Posterior vena cava (tissue), 2 donors: ENCODE data around the gene TSPAN2. TPM values are rescaled to one million over a fixed set of nuclear protein-coding genes. Genes with fewer than 3 reads are reported as not detected.
"Not testable (repeated sequence)": the region's sequence is repeated elsewhere in the genome, so short reads cannot be mapped to it uniquely, and the experiment has no call there.

ENCODE experiments used
- DNase-seq: peaks from one replicate; pipeline ENCODE4 v3.0.0-alpha.2; 2020; ENCODE audit warnings: low spot score
- intact Hi-C, 2 donors: fragments of 100-400 bp; cut with DNase I; formaldehyde crosslinking; loops; one replicate each; pipeline versions ENCODE4 v1.14.1 to v1.14.2; 2022 to 2023
- total RNA-seq, 2 donors: library from RNA; stranded (reverse); fragmentation: NEBNext Ultra II Directional; extraction: Animal tissue kit (Norgen Biotek cat#: 25700); gene quantifications; one replicate each; pipeline ENCODE4 v1.2.1, GENCODE V29; 2021
- donor health status: DM: yes; HTN: yes; CAD: no.
- donor health status: DM: yes; HTN: yes; CAD: no.

Gene TSPAN2
- total RNA-seq, 2 donors from 2014 or later: 43.9 to 49.8 TPM

DNA sequence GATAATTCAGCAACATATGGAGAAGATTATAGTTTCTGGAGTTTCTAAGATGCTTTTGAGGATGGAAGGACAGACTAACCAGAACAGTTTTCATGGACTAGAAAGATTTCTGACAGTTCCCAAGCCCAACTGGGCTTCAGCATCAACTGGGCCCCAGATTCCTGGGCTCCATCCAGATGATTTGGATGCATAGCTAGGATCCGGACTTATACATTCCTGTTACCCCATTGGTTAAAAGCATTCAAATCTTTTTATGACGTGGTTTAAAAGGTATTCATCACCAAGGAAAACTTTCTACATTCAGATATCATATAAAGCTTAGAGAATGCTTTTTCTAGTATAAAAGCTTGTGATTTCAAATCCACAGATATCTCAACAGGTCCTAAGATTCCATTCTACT lies 30.0 kb downstream of the TSPAN2 start:
- intact Hi-C loops: no loop called here
- no peak for DNase-seq

DNA sequence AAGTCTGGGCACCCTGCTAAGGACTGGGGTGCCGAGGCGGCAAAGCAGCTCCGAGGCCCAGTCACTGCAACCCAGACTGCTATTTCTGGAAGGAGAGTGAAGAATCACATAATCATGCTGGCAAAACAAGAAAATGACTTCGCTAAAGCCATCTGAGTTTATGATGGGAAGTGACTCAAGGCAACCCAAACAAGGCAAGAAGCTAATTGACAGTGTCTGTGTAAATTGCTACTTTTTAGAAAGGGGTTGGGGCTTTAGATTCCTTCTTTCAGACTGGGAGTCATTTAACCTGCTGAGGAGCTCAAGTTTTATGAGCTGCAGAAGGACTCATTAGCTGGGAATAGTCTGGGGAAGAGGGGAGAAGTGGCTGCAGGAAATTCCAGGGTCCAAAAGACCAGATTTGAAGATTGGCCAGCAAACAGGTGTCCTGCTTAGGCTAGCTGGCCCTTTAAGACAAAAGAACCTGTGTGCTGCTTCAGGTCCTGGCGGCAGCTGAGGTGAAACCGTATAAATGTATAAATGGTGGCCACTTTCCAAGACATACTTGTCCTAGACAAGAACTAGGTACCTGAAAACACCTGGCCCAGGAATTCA lies 31.5 kb downstream of the TSPAN2 start:
- intact Hi-C loops: no loop called here

GRCh38 chr1:115056395-115056798 lies 32.9 kb downstream of the TSPAN2 start:
- DNase-seq: no peak
- intact Hi-C loops: no loop called here

More for the DNA sequence above, 31.5 kb downstream of the TSPAN2 start:
- no peak for DNase-seq

DNA sequence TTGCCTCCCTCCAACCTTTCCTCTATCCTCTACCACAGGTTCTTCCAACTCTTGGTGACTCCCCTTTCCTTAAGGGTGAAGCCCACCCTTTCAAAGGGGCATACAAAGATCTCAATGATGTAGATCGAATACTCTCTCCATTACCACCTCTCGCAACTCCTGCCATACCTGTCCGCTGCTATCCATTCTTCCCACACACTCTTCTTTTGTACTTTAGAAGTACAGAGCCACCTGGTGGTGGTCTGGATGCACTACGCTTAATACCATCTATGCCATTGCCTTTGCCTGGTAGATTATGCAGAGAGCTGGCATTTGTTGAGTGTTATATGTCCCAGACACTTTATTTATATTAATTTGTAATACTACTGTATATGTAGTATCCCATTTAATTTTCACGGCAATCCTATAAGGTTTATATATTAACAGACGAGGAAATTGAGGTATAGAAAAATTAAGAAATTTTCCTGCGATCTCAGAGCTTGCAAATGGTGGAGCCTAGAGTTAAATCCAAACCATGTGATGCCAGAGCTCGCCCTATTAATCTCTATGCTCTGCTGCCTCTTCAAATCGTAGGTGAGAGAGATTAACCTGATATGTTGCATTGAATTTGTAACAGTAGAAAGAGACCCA lies 36.7 kb downstream of the TSPAN2 start:
- intact Hi-C loops: no loop called here
- no peak for DNase-seq

GRCh38 chr1:115051850-115052249 lies 37.5 kb downstream of the TSPAN2 start:
- intact Hi-C loops: no loop called here
- DNase-seq: no peak

DNA sequence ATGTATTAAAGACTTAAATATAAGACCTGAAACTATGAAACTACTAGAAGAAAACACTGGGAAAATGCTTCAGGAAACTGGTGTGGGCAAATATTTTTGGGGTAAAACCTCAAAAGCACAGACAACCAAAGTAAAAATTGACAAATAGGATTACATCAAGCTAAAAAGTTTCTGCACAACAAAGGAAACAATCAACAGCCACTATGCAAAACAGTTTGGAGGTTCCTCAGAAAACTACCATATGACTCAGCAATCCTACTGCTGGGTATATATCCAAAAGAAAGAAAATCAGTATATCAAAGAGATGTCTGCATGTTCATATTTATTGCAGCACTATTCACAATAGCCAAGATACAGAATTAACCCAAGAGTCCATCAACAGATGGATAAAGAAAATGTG lies 42.6 kb downstream of the TSPAN2 start:
- no peak for DNase-seq
- intact Hi-C loops: no loop called here

- no peak for DNase-seq
- intact Hi-C loops: no loop called here
These were observed 47.6 kb downstream of the TSPAN2 start for GRCh38 chr1:115041654-115042053.

DNA sequence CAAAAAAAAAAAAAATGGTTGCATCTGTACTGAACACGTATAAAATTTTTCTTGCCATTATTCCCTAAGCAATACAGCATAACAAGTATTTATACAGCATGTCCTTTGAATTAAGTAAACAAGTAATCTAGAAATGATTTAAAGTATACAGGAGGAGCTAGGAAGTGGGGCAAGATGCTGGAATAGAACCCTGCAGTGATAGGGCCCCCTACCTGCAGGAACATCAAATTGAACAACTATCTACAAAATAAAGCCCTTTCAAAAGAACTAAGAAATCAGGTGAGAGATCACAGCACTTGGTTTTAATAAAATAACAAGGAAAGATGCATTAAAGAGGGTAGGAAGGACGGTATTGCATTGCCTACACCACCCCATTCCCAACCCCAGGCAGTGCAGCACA lies 48.8 kb downstream of the TSPAN2 start:
- DNase-seq: no peak
- intact Hi-C loops: no loop called here

- DNase-seq: no peak
- intact Hi-C loops: loop anchor here in 1 of 2 donors (10.0 kb wide), 1 partner anchor 52 kb away; no protein-coding TSS in a partner anchor
These were observed 52.3 kb downstream of the TSPAN2 start for GRCh38 chr1:115036814-115037507.

DNA sequence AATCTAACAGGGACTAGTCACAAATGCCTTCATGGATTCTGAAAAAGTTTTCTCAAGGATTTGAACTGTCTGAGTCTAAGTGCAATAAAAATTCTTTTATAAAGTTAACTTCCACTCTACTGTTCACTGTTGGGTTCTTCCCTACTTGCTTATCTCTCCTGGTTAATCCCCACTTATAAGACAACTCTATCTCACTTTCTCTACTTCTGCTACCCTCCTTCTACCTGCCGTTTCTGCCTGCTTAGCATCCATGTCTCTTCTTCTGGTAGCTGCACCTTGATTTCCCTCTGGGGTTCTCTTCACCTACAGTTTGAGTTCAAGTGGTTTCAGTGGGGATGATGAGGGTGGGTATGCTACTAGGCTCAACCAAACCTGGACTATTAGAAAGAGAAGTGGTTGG lies 53.7 kb downstream of the TSPAN2 start:
- DNase-seq: no peak
- intact Hi-C loops: loop anchor here in 1 of 2 donors (10.0 kb wide), 1 partner anchor 51 kb away; no protein-coding TSS in a partner anchor

- DNase-seq: no peak
- intact Hi-C loops: loop anchor here in 1 of 2 donors (10.0 kb wide), 1 partner anchor 47 kb away; no protein-coding TSS in a partner anchor
These were observed 57.7 kb downstream of the TSPAN2 start for GRCh38 chr1:115031595-115031994.

DNA sequence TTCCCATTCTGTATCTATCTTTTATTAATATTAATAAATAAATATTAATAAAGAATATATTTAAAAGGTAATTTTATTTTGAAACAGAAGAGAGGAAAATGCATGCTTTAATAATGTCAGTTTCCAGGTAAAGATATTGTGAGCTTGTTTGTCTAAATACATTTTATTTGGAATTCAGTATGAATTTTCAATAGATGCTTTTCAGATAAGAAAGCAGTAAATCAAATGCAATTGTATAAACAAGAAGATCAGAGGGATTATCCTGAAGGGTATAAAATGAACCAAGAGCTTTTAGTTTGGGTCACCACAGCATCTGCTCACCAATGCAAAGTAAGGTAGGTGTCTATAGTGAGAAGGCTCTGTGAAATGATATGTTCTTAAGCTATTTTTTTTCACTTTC lies 59.8 kb downstream of the TSPAN2 start, which contains the start of gene TSHB:
Gene TSHB, plus strand, starts transcription at position 301 of the 400 bp plus-strand sequence. CDS start 3,537 bp downstream, outside the sequence.
- intact Hi-C loops: no loop called here
- no peak for DNase-seq

DNA sequence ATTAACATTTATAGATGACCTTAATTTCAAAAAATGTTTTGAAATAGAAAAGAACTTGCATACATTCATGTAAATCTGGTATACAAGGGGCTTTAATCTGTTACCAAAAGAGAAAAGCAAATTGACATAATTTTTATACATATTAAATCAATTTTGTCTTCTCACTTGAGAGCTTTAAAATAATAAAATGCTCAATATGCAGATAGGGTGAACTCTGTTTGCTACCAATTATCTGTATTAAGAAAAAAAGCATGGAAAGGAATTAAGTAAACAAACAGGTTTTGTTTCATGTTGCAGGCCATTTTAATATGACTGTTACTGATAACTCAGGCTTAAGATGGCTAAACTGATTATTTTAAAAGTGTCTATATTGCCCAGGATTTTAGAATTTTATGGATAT lies 65.7 kb downstream of the TSPAN2 start:
- no peak for DNase-seq
- intact Hi-C loops: no loop called here

GRCh38 chr1:115021145-115021544 lies 68.2 kb downstream of the TSPAN2 start:
- intact Hi-C loops: no loop called here
- no peak for DNase-seq

- DNase-seq: peak; percentile 67
- intact Hi-C loops: not testable (repeated sequence)
These were observed 69.8 kb downstream of the TSPAN2 start for GRCh38 chr1:115019549-115019948.

- intact Hi-C loops: no loop called here
- no peak for DNase-seq
These were observed 75.5 kb downstream of the TSPAN2 start for GRCh38 chr1:115013792-115014191.

DNA sequence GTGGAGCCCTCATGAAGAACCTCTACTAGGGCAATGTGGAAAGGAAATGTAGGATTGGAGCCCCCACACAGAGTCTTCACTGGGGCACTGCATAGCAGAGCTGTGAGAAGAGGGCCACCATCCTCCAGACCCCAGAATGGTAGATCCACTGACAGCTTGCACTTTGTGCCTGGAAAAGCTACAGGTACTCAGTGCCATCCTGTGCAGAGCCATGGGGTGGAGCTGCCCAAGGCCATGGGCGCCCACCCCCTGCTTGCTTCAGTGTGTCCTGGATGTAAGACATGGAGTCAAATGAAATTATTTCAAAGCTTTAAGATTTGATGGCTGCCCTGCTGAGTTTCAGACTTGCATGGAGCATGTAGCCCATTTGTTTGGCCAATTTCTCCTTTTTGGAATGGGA lies 76.9 kb downstream of the TSPAN2 start:
- DNase-seq: no peak
- intact Hi-C loops: no loop called here

- intact Hi-C loops: no loop called here
These were observed 77.3 kb downstream of the TSPAN2 start for GRCh38 chr1:115012006-115012405.

DNA sequence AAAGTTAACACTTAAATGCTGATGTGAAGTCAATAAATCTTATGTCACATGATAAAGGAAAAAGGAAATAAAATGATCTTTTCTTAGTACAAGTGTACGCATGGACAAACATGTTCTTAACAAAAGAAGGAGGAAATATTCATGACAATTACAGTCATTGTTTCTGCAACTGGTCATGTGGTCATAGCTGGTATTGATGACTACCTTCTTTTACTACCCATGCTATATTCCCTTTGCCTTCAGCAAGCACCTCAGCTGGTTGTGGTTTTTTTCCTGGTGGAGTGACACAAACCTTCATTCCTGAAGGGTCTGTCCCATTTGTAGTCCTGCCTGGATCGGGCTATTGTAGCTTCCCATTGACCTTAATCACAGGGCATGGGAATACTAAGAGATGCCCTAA lies 83.1 kb downstream of the TSPAN2 start:
- intact Hi-C loops: no loop called here
- DNase-seq: no peak

More at GRCh38 chr1:115012006-115012405, 77.3 kb downstream of the TSPAN2 start:
- DNase-seq: peak; percentile 43
